Measurements from ENCODE around the gene HLA-A.

DNA sequence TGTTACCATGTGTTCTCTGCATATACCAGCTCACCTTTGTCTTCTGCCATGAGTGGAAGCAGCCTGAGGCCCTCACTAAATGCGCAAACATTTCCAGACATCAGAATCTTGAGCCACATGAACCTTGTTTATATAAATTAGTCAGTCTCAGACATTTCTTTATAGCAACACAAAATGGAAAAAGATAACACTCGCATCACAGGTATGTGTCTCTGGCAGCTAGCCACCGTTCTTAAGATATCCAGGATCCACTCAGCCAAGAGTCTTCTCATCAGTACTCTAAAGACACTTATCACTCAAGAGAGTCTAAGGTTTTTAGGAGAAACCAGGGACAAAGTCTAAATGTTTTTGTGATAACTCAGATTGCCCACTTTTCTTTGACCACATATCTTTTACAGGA, 43.1 kb upstream of the HLA-A start:
- TF ChIP-seq, protein P1, sequence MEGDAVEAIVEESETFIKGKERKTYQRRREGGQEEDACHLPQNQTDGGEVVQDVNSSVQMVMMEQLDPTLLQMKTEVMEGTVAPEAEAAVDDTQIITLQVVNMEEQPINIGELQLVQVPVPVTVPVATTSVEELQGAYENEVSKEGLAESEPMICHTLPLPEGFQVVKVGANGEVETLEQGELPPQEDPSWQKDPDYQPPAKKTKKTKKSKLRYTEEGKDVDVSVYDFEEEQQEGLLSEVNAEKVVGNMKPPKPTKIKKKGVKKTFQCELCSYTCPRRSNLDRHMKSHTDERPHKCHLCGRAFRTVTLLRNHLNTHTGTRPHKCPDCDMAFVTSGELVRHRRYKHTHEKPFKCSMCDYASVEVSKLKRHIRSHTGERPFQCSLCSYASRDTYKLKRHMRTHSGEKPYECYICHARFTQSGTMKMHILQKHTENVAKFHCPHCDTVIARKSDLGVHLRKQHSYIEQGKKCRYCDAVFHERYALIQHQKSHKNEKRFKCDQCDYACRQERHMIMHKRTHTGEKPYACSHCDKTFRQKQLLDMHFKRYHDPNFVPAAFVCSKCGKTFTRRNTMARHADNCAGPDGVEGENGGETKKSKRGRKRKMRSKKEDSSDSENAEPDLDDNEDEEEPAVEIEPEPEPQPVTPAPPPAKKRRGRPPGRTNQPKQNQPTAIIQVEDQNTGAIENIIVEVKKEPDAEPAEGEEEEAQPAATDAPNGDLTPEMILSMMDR (IDR thresholded peaks at IDR 0.05 in 2 of 3, conservative IDR thresholded peaks at IDR 0.05 in 1 of 3; ENCODE audit: borderline replicate concordance in 1 of 3, insufficient read depth in 1 of 3, low read depth in 2 of 3, low read length in 2 of 3), result no peak
- no peak for TF ChIP-seq SRF (IDR thresholded peaks at IDR 0.05; ENCODE audit: low read depth)
- TF ChIP-seq RAD21 (IDR thresholded peaks at IDR 0.05; ENCODE audit: low read depth), result no peak
- no peak for TF ChIP-seq YY1 (IDR thresholded peaks at IDR 0.05; ENCODE audit: extremely low read depth, insufficient replicate concordance, low read depth, low read length)
- TF ChIP-seq, protein P2, sequence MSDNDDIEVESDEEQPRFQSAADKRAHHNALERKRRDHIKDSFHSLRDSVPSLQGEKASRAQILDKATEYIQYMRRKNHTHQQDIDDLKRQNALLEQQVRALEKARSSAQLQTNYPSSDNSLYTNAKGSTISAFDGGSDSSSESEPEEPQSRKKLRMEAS (IDR thresholded peaks at IDR 0.05), result no peak
- TF ChIP-seq, protein P3, sequence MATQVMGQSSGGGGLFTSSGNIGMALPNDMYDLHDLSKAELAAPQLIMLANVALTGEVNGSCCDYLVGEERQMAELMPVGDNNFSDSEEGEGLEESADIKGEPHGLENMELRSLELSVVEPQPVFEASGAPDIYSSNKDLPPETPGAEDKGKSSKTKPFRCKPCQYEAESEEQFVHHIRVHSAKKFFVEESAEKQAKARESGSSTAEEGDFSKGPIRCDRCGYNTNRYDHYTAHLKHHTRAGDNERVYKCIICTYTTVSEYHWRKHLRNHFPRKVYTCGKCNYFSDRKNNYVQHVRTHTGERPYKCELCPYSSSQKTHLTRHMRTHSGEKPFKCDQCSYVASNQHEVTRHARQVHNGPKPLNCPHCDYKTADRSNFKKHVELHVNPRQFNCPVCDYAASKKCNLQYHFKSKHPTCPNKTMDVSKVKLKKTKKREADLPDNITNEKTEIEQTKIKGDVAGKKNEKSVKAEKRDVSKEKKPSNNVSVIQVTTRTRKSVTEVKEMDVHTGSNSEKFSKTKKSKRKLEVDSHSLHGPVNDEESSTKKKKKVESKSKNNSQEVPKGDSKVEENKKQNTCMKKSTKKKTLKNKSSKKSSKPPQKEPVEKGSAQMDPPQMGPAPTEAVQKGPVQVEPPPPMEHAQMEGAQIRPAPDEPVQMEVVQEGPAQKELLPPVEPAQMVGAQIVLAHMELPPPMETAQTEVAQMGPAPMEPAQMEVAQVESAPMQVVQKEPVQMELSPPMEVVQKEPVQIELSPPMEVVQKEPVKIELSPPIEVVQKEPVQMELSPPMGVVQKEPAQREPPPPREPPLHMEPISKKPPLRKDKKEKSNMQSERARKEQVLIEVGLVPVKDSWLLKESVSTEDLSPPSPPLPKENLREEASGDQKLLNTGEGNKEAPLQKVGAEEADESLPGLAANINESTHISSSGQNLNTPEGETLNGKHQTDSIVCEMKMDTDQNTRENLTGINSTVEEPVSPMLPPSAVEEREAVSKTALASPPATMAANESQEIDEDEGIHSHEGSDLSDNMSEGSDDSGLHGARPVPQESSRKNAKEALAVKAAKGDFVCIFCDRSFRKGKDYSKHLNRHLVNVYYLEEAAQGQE (IDR thresholded peaks at IDR 0.05; ENCODE audit: low read depth), result no peak
- TF ChIP-seq, protein P4, sequence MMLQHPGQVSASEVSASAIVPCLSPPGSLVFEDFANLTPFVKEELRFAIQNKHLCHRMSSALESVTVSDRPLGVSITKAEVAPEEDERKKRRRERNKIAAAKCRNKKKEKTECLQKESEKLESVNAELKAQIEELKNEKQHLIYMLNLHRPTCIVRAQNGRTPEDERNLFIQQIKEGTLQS (IDR thresholded peaks at IDR 0.05), result no peak
- no peak for TF ChIP-seq POLR2A (IDR thresholded peaks at IDR 0.05; ENCODE audit: borderline replicate concordance, extremely low read depth, insufficient read depth, insufficient read length)
- TF ChIP-seq SIN3A (IDR thresholded peaks at IDR 0.05; ENCODE audit: low read depth), result no peak
- no peak for TF ChIP-seq EZH2phosphoT487 (IDR thresholded peaks at IDR 0.05; ENCODE audit: borderline replicate concordance)
- TF ChIP-seq JUND (IDR thresholded peaks at IDR 0.05), result no peak
- no peak for TF ChIP-seq TCF7L2 (IDR thresholded peaks at IDR 0.05; ENCODE audit: borderline replicate concordance, extremely low read depth, insufficient read depth, insufficient read length)

Data from HCT116 (cell line).